Measurements from ENCODE around the gene IQGAP2.

Gene IQGAP2

GRCh38 chr5:76537073-76537543 is 134.0 kb downstream of the IQGAP2 start:
- no peak overlapping the region for H2AFZ ChIP-seq
- H3K4me3 ChIP-seq (ENCODE audit: low read depth, low read length): no peak overlapping the region
- H3K9me3 ChIP-seq (ENCODE audit: control insufficient read depth, low read length): no peaks in the 10 kb centered on the region
- TF ChIP-seq CTCF (IDR thresholded peaks at IDR 0.05): no peak
- no peak overlapping the region for H3K27ac ChIP-seq
- H3K4me2 ChIP-seq (ENCODE audit: low read length): no peak overlapping the region
- peaks cover 28% of the 10 kb centered on the region for H3K79me2 ChIP-seq
- H3K36me3 ChIP-seq (ENCODE audit: control insufficient read depth, insufficient read depth, low read length): no peaks in the 10 kb centered on the region
- H3K4me1 ChIP-seq: peaks cover 20% of the 10 kb centered on the region
- no peaks in the 10 kb centered on the region for H3K27me3 ChIP-seq (ENCODE audit: control insufficient read depth, insufficient read depth, low read length)
- H3K9ac ChIP-seq: no peak overlapping the region

- Histone ChIP-seq H3K4me1 (peaks cover 22% of the 10 kb centered on the region), H3K36me3 (ENCODE audit: control insufficient read depth, insufficient read depth, low read length) (no peaks in the 10 kb centered on the region), H3K27me3 (ENCODE audit: control insufficient read depth, insufficient read depth, low read length) (no peaks in the 10 kb centered on the region), H2AFZ (peak overlapping the region; percentile 90), H3K4me3 (ENCODE audit: low read depth, low read length) (no peak overlapping the region), H3K27ac (peak overlapping the region; percentile 83), H3K9me3 (ENCODE audit: control insufficient read depth, low read length) (no peaks in the 10 kb centered on the region), H3K9ac (no peak overlapping the region), H3K79me2 (peaks cover 30% of the 10 kb centered on the region), H3K4me2 (ENCODE audit: low read length) (no peak overlapping the region)
- no peak for TF ChIP-seq CTCF (IDR thresholded peaks at IDR 0.05)
Observed at GRCh38 chr5:76542241-76542640, 139.2 kb downstream of the IQGAP2 start.

- Histone ChIP-seq H3K27ac (peak overlapping the region; percentile 83), H3K9me3 (ENCODE audit: control insufficient read depth, low read length) (no peaks in the 10 kb centered on the region), H3K4me1 (peaks cover 20% of the 10 kb centered on the region), H3K36me3 (ENCODE audit: control insufficient read depth, insufficient read depth, low read length) (no peaks in the 10 kb centered on the region), H3K27me3 (ENCODE audit: control insufficient read depth, insufficient read depth, low read length) (no peaks in the 10 kb centered on the region), H2AFZ (peak overlapping the region; percentile 90), H3K79me2 (peaks cover 32% of the 10 kb centered on the region), H3K4me3 (ENCODE audit: low read depth, low read length) (no peak overlapping the region), H3K4me2 (ENCODE audit: low read length) (peak overlapping the region; percentile 3), H3K9ac (no peak overlapping the region)
- no peak for TF ChIP-seq CTCF (IDR thresholded peaks at IDR 0.05)
Observed at GRCh38 chr5:76542887-76543690, 140.0 kb downstream of the IQGAP2 start.

GRCh38 chr5:76544268-76544926 is 141.3 kb downstream of the IQGAP2 start:
- H3K79me2 ChIP-seq: peaks cover 30% of the 10 kb centered on the region
- no peak overlapping the region for H2AFZ ChIP-seq
- H3K4me1 ChIP-seq: peaks cover 27% of the 10 kb centered on the region
- no peaks in the 10 kb centered on the region for H3K9me3 ChIP-seq (ENCODE audit: control insufficient read depth, low read length)
- H3K27me3 ChIP-seq (ENCODE audit: control insufficient read depth, insufficient read depth, low read length): no peaks in the 10 kb centered on the region
- H3K36me3 ChIP-seq (ENCODE audit: control insufficient read depth, insufficient read depth, low read length): no peaks in the 10 kb centered on the region
- peak; percentile 68 for TF ChIP-seq CTCF (IDR thresholded peaks at IDR 0.05)
- no peak overlapping the region for H3K27ac ChIP-seq
- H3K4me2 ChIP-seq (ENCODE audit: low read length): peak overlapping the region; percentile 5
- H3K4me3 ChIP-seq (ENCODE audit: low read depth, low read length): no peak overlapping the region
- H3K9ac ChIP-seq: no peak overlapping the region
